ENCODE measurements around the gene ENTPD3.
"Not testable (repeated sequence)": the region's sequence is repeated elsewhere in the genome, so short reads cannot be mapped to it uniquely, and the experiment has no call there.

ENTPD3 gene

GRCh38 chr3:40461161-40461560, 74.2 kb downstream of the ENTPD3 start:
- ATAC-seq = no peak
- no peak for TF ChIP-seq RARB (CRISPR knock-in tag; IDR thresholded peaks at IDR 0.05)
- TF ChIP-seq ZNF565 (CRISPR knock-in tag; conservative IDR thresholded peaks at IDR 0.05; ENCODE audit: low read depth) = no peak
- TF ChIP-seq PPARA (CRISPR knock-in tag; IDR thresholded peaks at IDR 0.05; ENCODE audit: borderline replicate concordance) = no peak
- no peak for TF ChIP-seq OSR1 (CRISPR knock-in tag; IDR thresholded peaks at IDR 0.05)
- no peak for TF ChIP-seq PATZ1 (CRISPR knock-in tag; IDR thresholded peaks at IDR 0.05; ENCODE audit: borderline replicate concordance)
- TF ChIP-seq CSDC2 (CRISPR knock-in tag; IDR thresholded peaks at IDR 0.05) = no peak
- no peak for TF ChIP-seq ZNF8 (CRISPR knock-in tag; IDR thresholded peaks at IDR 0.05)
- TF ChIP-seq GLIS3 (CRISPR knock-in tag; IDR thresholded peaks at IDR 0.05) = no peak
- TF ChIP-seq SNAI2 (CRISPR knock-in tag; IDR thresholded peaks at IDR 0.05) = no peak
- no peak for TF ChIP-seq CREB5 (CRISPR knock-in tag; IDR thresholded peaks at IDR 0.05; ENCODE audit: low read depth)
- TF ChIP-seq ZFP3 (CRISPR knock-in tag; IDR thresholded peaks at IDR 0.05) = no peak
- no peak for TF ChIP-seq TSHZ2 (CRISPR knock-in tag; IDR thresholded peaks at IDR 0.05)
- TF ChIP-seq ESRRG (CRISPR knock-in tag; IDR thresholded peaks at IDR 0.05) = no peak
- TF ChIP-seq TOX (CRISPR knock-in tag; IDR thresholded peaks at IDR 0.05; ENCODE audit: borderline replicate concordance) = no peak

- ATAC-seq = not testable (repeated sequence)
Measured at GRCh38 chr3:40462838-40463237, 75.9 kb downstream of the ENTPD3 start.

GRCh38 chr3:40463579-40463978, 76.6 kb downstream of the ENTPD3 start:
- ATAC-seq = no peak
- TF ChIP-seq OSR1 (CRISPR knock-in tag; IDR thresholded peaks at IDR 0.05) = no peak
- no peak for TF ChIP-seq ISL1 (CRISPR knock-in tag; IDR thresholded peaks at IDR 0.05)
- no peak for TF ChIP-seq ZFP30 (CRISPR knock-in tag; IDR thresholded peaks at IDR 0.05)
- no peak for TF ChIP-seq RARB (CRISPR knock-in tag; IDR thresholded peaks at IDR 0.05)
- TF ChIP-seq POU6F1 (CRISPR knock-in tag; IDR thresholded peaks at IDR 0.05; ENCODE audit: borderline replicate concordance, low read depth) = no peak
- no peak for TF ChIP-seq TSHZ2 (CRISPR knock-in tag; IDR thresholded peaks at IDR 0.05)
- TF ChIP-seq ZNF565 (CRISPR knock-in tag; conservative IDR thresholded peaks at IDR 0.05; ENCODE audit: low read depth) = no peak

Data from SK-N-SH treated with all-trans-retinoic acid at 6 μM for 48 hours (cell line).